Heart right ventricle (tissue), 16 donors: ENCODE data around the gene DENND1A. TPM values are rescaled to one million over a fixed set of nuclear protein-coding genes. Genes with fewer than 3 reads are reported as not detected.

ENCODE experiments used
- ATAC-seq, 8 donors: fragments of 200-7000 bp; cut with Tn5 transposase; one replicate each; pipeline ENCODE4 v1.9.1; 2020; ENCODE audit warnings: mild to moderate bottlenecking in 8 of 8, moderate library complexity in 8 of 8, moderate number of reproducible peaks in 1 of 8
- DNase-seq, 2 donors: peaks; one replicate each; pipeline ENCODE4 v3.0.0-alpha.2; 2020
- H3K27ac ChIP-seq, 10 donors: fragments of 200-600 bp; sonication (generic) in 2 of 10; one replicate each; pipeline versions ENCODE4 v1.5.0 to v1.8.0; 2020 to 2022; ENCODE audit warnings: mild to moderate bottlenecking in 3 of 10
- H3K27me3 ChIP-seq, 7 donors: fragments of 200-600 bp; one replicate each; pipeline ENCODE4 v1.8.0; 2021 to 2022; ENCODE audit warnings: mild to moderate bottlenecking in 2 of 7
- H3K36me3 ChIP-seq, 9 donors: fragments of 200-600 bp; sonication (generic) in 1 of 9; one replicate each; pipeline versions ENCODE4 v1.5.0 to v1.8.0; 2020 to 2022; ENCODE audit warnings: mild to moderate bottlenecking in 2 of 9
- H3K4me1 ChIP-seq, 9 donors: fragments of 200-600 bp; sonication (generic) in 1 of 9; one replicate each; pipeline versions ENCODE4 v1.5.0 to v1.8.0; 2020 to 2022; ENCODE audit warnings: mild to moderate bottlenecking in 4 of 9
- H3K4me3 ChIP-seq, 10 donors: fragments of 200-600 bp; sonication (generic) in 2 of 10; one replicate each; pipeline versions ENCODE4 v1.5.0 to v1.8.0; 2020 to 2022; ENCODE audit warnings: mild to moderate bottlenecking in 7 of 10, moderate library complexity in 2 of 10
- H3K9me3 ChIP-seq, 11 donors: fragments of 200-600 bp in 10 of 11; sonication (generic) in 2 of 11; one replicate each; pipeline versions ENCODE4 v1.5.0 to v1.8.0; 2013 to 2022; ENCODE audit warnings: mild to moderate bottlenecking in 2 of 11, control low read depth in 1 of 11, moderate library complexity in 1 of 11
- CTCF ChIP-seq, 9 donors: fragments of 200-600 bp; sonication (generic) in 2 of 9; IDR thresholded peaks; one replicate each; pipeline versions ENCODE4 v1.5.0 to v1.8.0; 2021 to 2022; ENCODE audit warnings: antibody characterized with exemption in 9 of 9, mild to moderate bottlenecking in 5 of 9, moderate library complexity in 1 of 9
- WGBS, 2 donors: extraction: QIAGEN DNeasy Blood & Tissue Kit; methylation state at CpG; one replicate each; pipeline ENCODE4 v1.1.7; 2013; ENCODE audit warnings: inconsistent platforms in 1 of 2; 5-methylcytosine and 5-hydroxymethylcytosine counted together
- intact Hi-C, 10 donors: fragments of 100-400 bp; cut with DNase I; formaldehyde crosslinking; loops; one replicate each; pipeline versions ENCODE4 v1.11.1 to v1.14.2; 2022
- polyA plus RNA-seq, 2 donors: library from polyadenylated mRNA; stranded (reverse); fragments of 200-250 nt; gene quantifications; one replicate each; pipeline ENCODE4 v1.2.3, GENCODE V29; 2013
- total RNA-seq, 10 donors: library from RNA; stranded (reverse); fragmentation: NEBNext Ultra II Directional in 3 of 10; extraction: Animal tissue kit (Norgen Biotek cat#: 25700) in 3 of 10; gene quantifications; one replicate each; pipeline versions ENCODE4 v1.2.1 to v1.2.4, GENCODE V29; 2021 to 2023
- donor health status: Arrhythmogenic right ventricular cardiomyopathy.
- donor health status: ischemic (EF 13 %, LVEDD 7.1; RV severe dilation, severe dysfunction).
- donor health status: healthy with polysubstance abuse.
- donor health status: DM: no; HTN: yes; CAD: no.
- donor health status: DM: no; HTN: no; CAD: no.
- donor health status: ischemic (EF 25% LVEDD 6.9; RV normal size, moderate dysfunction).
- donor health status: ischemic (EF 25% LVEDD 5.7; RV mildly dilated, moderate dysfunction).
- donor health status: healthy.
- donor health status: DM: yes; HTN: yes; CAD: no.
- donor health status: Ischemic cardiomyopathy.
- donor health status: ischemic (EF 35%, LVEDD 5.7; RV mildly dilated, moderate dysfunction).
- donor health status: nonischemic (EF 11% LVEDD 7.7; RV severe dilation, severe dysfunction).
- donor health status: DM: yes; HTN: yes; CAD: no.
- donor health status: PGD.
- donor health status: ischemic (EF 29% LVEDD 5.4; RV normal size, mild dysfunction).
- donor health status: nonischemic (EF 23%, LVEDD 6.1; RV moderate dilation, normal function).

Gene DENND1A
- total and polyA plus RNA-seq, 12 donors = 7.3 to 19.6 (median 12.2) TPM

- H3K4me3 ChIP-seq = no peak overlapping the region
- ATAC-seq (no peak), DNase-seq (no peak)
- WGBS, 2 donors = 96 to 99% methylated on average over 2 of the region's 2 CpGs
- no peak overlapping the region for H3K27ac ChIP-seq
- intact Hi-C loops = loop anchor here in 1 of 10 donors (10.0 kb wide), 1 partner anchor 213 kb away; no protein-coding TSS in a partner anchor
- peaks cover 0 to 12% (median 0%) of the 10 kb centered on the region in 9 donors for H3K4me1 ChIP-seq
- H3K9me3 ChIP-seq = no peaks in the 10 kb centered on the region
- no peak for TF ChIP-seq CTCF (IDR thresholded peaks at IDR 0.05)
- peaks cover 0 to 11% (median 0%) of the 10 kb centered on the region in 9 donors for H3K36me3 ChIP-seq
- H3K27me3 ChIP-seq = no peaks in the 10 kb centered on the region
Observed at GRCh38 chr9:123607479-123607878, 322.4 kb downstream of the DENND1A start.

- H3K4me3 ChIP-seq = no peak overlapping the region
- H3K36me3 ChIP-seq = peaks cover 0 to 11% (median 0%) of the 10 kb centered on the region in 9 donors
- WGBS, 2 donors = 96 to 97% methylated on average over 5 of the region's 5 CpGs
- DNase-seq (no peak), ATAC-seq (no peak)
- peaks cover 0 to 3% (median 0%) of the 10 kb centered on the region in 9 donors for H3K4me1 ChIP-seq
- TF ChIP-seq CTCF (IDR thresholded peaks at IDR 0.05) = no peak
- intact Hi-C loops = loop anchor here in 1 of 10 donors (10.0 kb wide), 1 partner anchor 211 kb away; no protein-coding TSS in a partner anchor
- no peaks in the 10 kb centered on the region for H3K9me3 ChIP-seq
- H3K27ac ChIP-seq = no peak overlapping the region
- H3K27me3 ChIP-seq = no peaks in the 10 kb centered on the region
Observed at GRCh38 chr9:123606141-123606540, 323.8 kb downstream of the DENND1A start.

GRCh38 chr9:123605286-123605685 lies 324.6 kb downstream of the DENND1A start:
- whole genome bisulfite sequencing, 2 donors = 77 to 94% methylated on average over 5 of the region's 5 CpGs
- H3K4me3 ChIP-seq = no peak overlapping the region
- peaks cover 0 to 11% (median 0%) of the 10 kb centered on the region in 9 donors for H3K36me3 ChIP-seq
- no peak for TF ChIP-seq CTCF (IDR thresholded peaks at IDR 0.05)
- H3K27me3 ChIP-seq = no peaks in the 10 kb centered on the region
- ATAC-seq (no peak), DNase-seq (no peak)
- H3K4me1 ChIP-seq = no peaks in the 10 kb centered on the region
- intact Hi-C loops = loop anchor here in 1 of 10 donors (10.0 kb wide), 1 partner anchor 210 kb away; no protein-coding TSS in a partner anchor
- no peaks in the 10 kb centered on the region for H3K9me3 ChIP-seq
- H3K27ac ChIP-seq = no peak overlapping the region

GRCh38 chr9:123604861-123605260 lies 325.1 kb downstream of the DENND1A start:
- Histone ChIP-seq H3K4me3 (no peak overlapping the region), H3K4me1 (no peaks in the 10 kb centered on the region), H3K9me3 (no peaks in the 10 kb centered on the region), H3K27me3 (no peaks in the 10 kb centered on the region), H3K36me3 (peaks cover 0 to 11% (median 0%) of the 10 kb centered on the region in 9 donors), H3K27ac (no peak overlapping the region)
- ATAC-seq (no peak), DNase-seq (no peak)
- 60 to 85% methylated on average over 3 of the region's 3 CpGs for WGBS, 2 donors
- intact Hi-C loops = loop anchor here in 1 of 10 donors (10.0 kb wide), 1 partner anchor 210 kb away; no protein-coding TSS in a partner anchor
- no peak for TF ChIP-seq CTCF (IDR thresholded peaks at IDR 0.05)
